Neuronal stem cell (in vitro differentiated cells): ENCODE measurements around the gene SYS1.

Experiments used
- DNase-seq: peaks from one replicate; pipeline ENCODE4 v3.0.0-alpha.2; 2013; ENCODE audit warnings: low spot score
- H2AFZ ChIP-seq: one replicate; pipeline ENCODE4 v1.6.1; 2013; ENCODE audit warnings: mild to moderate bottlenecking, low read length, inconsistent platforms
- H2AK5ac ChIP-seq: 2 replicates; pipeline ENCODE4 v1.6.1; 2013; ENCODE audit warnings: low read depth, mild to moderate bottlenecking, inconsistent platforms, low read length, moderate library complexity, mixed read lengths
- H2BK120ac ChIP-seq: 2 replicates; pipeline ENCODE4 v1.6.1; 2013; ENCODE audit warnings: low read depth, mild to moderate bottlenecking, inconsistent platforms, low read length, moderate library complexity, mixed read lengths
- H2BK12ac ChIP-seq: one replicate; pipeline ENCODE4 v1.6.1; 2013; ENCODE audit warnings: low read length, inconsistent platforms
- H2BK15ac ChIP-seq: 2 replicates; pipeline ENCODE4 v1.6.1; 2013; ENCODE audit warnings: mild to moderate bottlenecking, low read length, inconsistent platforms, mixed read lengths
- H2BK5ac ChIP-seq: one replicate; pipeline ENCODE4 v1.6.1; 2013; ENCODE audit warnings: inconsistent platforms, mild to moderate bottlenecking, low read length, moderate library complexity
- H3K14ac ChIP-seq: one replicate; pipeline ENCODE4 v1.6.1; 2013; ENCODE audit warnings: low read length, inconsistent platforms
- H3K18ac ChIP-seq: 2 replicates; pipeline ENCODE4 v1.6.1; 2013; ENCODE audit warnings: low read length, inconsistent platforms
- H3K23ac ChIP-seq: 2 replicates; pipeline ENCODE4 v1.6.1; 2013; ENCODE audit warnings: low read depth, mild to moderate bottlenecking, mixed read lengths, low read length, inconsistent platforms; ENCODE audit not compliant: poor library complexity
- H3K27ac ChIP-seq: replicated peaks from 3 replicates; pipeline ENCODE4 v1.5.1; 2013; ENCODE audit warnings: low read length, inconsistent platforms
- H3K27me3 ChIP-seq, 3 experiments: 2 replicates each; pipeline ENCODE4 v1.6.1; 2013; ENCODE audit warnings: low read length in 3 of 3, mild to moderate bottlenecking in 2 of 3, inconsistent platforms in 1 of 3, low read depth in 1 of 3, mixed read lengths in 1 of 3, moderate library complexity in 1 of 3; ENCODE audit not compliant: control insufficient read depth in 3 of 3, insufficient read depth in 3 of 3
- H3K36me3 ChIP-seq, 2 donors: replicated peaks in 1 of 2; 2 replicates each; pipeline ENCODE4 v1.6.1; 2013; ENCODE audit warnings: low read length in 2 of 2; ENCODE audit not compliant: control insufficient read depth in 2 of 2, insufficient read depth in 2 of 2
- H3K4ac ChIP-seq: 2 replicates; pipeline ENCODE4 v1.6.1; 2013; ENCODE audit warnings: inconsistent platforms, mild to moderate bottlenecking, low read length, moderate library complexity
- H3K4me1 ChIP-seq, 2 donors: 1 replicate in 1 of 2; 2 replicates in 1 of 2; pipeline ENCODE4 v1.6.1; 2013; ENCODE audit warnings: low read length in 2 of 2, low read depth in 1 of 2; ENCODE audit not compliant: control insufficient read depth in 2 of 2, insufficient read depth in 1 of 2
- H3K4me2 ChIP-seq: one replicate; pipeline ENCODE4 v1.6.1; 2013; ENCODE audit warnings: mild to moderate bottlenecking, low read length, inconsistent platforms; ENCODE audit not compliant: insufficient read depth, poor library complexity, severe bottlenecking
- H3K4me3 ChIP-seq, 2 donors: 2 replicates each; pipeline ENCODE4 v1.5.1; 2013; ENCODE audit warnings: low read length in 2 of 2, mild to moderate bottlenecking in 2 of 2, inconsistent platforms in 1 of 2, moderate library complexity in 1 of 2
- H3K79me1 ChIP-seq: one replicate; pipeline ENCODE4 v1.6.1; 2013; ENCODE audit warnings: low read depth, mild to moderate bottlenecking, inconsistent platforms, low read length, moderate library complexity
- H3K9ac ChIP-seq: one replicate; pipeline ENCODE4 v1.6.1; 2013; ENCODE audit warnings: mild to moderate bottlenecking, low read depth, low read length, inconsistent platforms; ENCODE audit not compliant: poor library complexity
- H3K9me3 ChIP-seq, 2 donors: replicated peaks in 1 of 2; 2 replicates each; pipeline versions ENCODE3 to v1.6.1; 2013; ENCODE audit warnings: low read length in 2 of 2, mild to moderate bottlenecking in 2 of 2, inconsistent platforms in 1 of 2, low read depth in 1 of 2, mixed read lengths in 1 of 2, moderate library complexity in 1 of 2; ENCODE audit not compliant: control insufficient read depth in 2 of 2, insufficient read depth in 1 of 2
- H4K8ac ChIP-seq: one replicate; pipeline ENCODE4 v1.6.1; 2013; ENCODE audit warnings: low read depth, mild to moderate bottlenecking, inconsistent platforms, low read length, moderate library complexity
- H4K91ac ChIP-seq: one replicate; pipeline ENCODE4 v1.6.1; 2013; ENCODE audit warnings: low read length, low read depth, mild to moderate bottlenecking, inconsistent platforms; ENCODE audit not compliant: poor library complexity
- WGBS, 2 donors: extraction: QIAGEN DNeasy Blood & Tissue Kit; methylation state at CpG; one replicate each; pipeline ENCODE4 v1.1.7; 2013; ENCODE audit warnings: missing lambda C conversion rate in 2 of 2, mixed read lengths in 1 of 2; ENCODE audit not compliant: insufficient read length in 2 of 2, insufficient replicate concordance in 1 of 2; ENCODE audit errors: extremely low coverage in 2 of 2; 5-methylcytosine and 5-hydroxymethylcytosine counted together

The SYS1 gene

DNA sequence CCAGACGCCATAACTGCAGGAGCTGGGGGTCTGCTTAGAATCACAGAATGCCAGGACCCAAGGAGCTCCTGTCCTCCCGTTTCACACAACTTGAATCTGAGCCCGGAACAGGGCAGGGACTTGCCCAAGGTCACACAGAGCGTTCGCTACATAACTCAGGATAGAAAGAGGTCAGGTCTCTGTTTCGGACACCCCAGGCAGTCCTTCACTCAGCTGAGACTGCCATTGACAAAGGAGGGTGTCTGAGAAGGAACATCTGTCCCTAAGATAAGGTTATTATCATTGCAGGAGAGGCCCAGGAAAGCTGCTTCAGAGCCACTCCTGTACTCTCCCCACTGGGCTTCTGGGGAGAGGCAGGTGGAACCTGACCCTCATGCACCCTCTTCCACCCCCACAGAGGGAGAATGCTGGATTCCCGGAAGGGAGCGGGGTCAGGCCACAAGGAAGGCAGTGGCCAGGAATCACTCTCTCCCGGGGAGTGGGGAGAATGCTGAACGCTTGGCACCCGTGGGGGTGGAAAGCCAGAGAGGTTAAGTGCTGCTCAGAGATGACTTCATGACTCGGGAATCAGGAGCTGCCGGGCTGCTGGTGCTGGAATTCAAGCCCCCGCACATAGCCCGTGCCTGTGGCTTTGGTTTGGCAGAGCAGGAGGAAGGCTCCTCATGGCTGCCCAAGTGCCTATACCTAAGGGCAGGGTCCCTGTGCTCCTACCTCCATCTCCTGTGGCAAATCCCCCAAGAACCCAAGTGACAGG, 25.4 kb upstream of the SYS1 start:
- DNase-seq = no peak
- no peak overlapping the region for H3K4me2 ChIP-seq
- peak overlapping the region; percentile 20 for H2AFZ ChIP-seq
- no peaks in the 10 kb centered on the region for H3K36me3 ChIP-seq
- H4K91ac ChIP-seq = no peak overlapping the region
- no peaks in the 10 kb centered on the region for H3K27me3 ChIP-seq
- no peak overlapping the region for H3K18ac ChIP-seq
- H2BK15ac ChIP-seq = no peak overlapping the region
- no peak overlapping the region for H3K4ac ChIP-seq
- no peak overlapping the region for H3K27ac ChIP-seq
- H2AK5ac ChIP-seq = no peak overlapping the region
- H2BK12ac ChIP-seq = no peak overlapping the region
- H2BK120ac ChIP-seq = no peak overlapping the region
- H3K4me3 ChIP-seq = no peak overlapping the region
- no CpG with 5 or more reads among the region's 15 CpGs for WGBS, 2 donors
- H4K8ac ChIP-seq = no peak overlapping the region
- peak overlapping the region; percentile 66 for H3K23ac ChIP-seq
- peaks cover 29 to 33% of the 10 kb centered on the region in 2 donors for H3K4me1 ChIP-seq
- H3K9ac ChIP-seq = no peak overlapping the region
- H3K14ac ChIP-seq = peak overlapping the region; percentile 26
- no peak overlapping the region for H2BK5ac ChIP-seq
- H3K79me1 ChIP-seq = no peaks in the 10 kb centered on the region
- no peaks in the 10 kb centered on the region for H3K9me3 ChIP-seq

DNA sequence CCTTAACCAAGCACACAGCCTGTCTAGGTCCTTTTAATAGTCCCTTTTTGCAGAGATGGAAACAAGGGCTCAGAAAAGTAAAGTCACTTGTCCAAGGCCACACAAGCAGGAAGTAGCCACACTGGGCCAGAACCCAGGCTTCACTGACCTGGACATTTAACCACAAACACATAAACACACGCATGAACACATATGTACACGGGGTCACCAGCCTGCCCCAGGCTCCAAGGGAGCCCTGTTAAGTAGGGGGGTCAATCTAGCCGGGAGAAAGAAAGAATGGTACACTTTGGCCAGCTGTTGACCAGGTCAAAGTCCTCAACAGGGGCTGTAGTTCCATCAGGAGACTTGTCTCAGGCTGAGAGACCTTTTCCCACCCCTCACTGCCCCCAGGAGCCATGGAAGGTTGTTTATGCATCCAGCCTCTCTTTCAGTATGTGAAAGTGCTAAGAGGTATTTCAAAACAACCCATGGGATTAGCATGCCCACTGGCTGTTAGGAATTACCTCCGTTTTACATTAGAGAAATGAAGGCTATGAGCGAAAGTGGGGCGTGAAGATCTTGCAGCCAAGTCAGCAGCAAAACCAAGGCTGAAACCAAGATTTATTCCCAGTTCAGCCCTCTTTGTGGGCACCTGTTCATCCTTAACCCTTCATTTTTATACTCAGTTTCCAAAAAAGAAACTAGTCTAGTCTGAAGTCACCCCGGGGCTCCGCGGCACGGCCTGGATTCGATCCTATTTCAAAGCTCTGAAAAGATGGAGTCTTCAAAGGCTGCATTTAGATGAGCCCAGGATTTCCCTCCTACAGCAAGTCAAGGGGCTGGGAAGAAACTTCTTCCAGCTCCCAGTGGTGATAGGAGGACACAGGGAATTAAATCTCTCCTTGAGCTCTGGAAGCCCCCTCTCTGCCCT, 24.6 kb upstream of the SYS1 start:
- Histone ChIP-seq H3K9me3 (no peaks in the 10 kb centered on the region), H3K27ac (no peak overlapping the region), H3K4me1 (peaks cover 37 to 41% of the 10 kb centered on the region in 2 donors), H2BK12ac (no peak overlapping the region), H3K4me2 (no peak overlapping the region), H2AK5ac (no peak overlapping the region), H2AFZ (peak overlapping the region; percentile 20), H2BK5ac (no peak overlapping the region), H2BK15ac (no peak overlapping the region), H3K27me3 (no peaks in the 10 kb centered on the region), H3K4me3 (no peak overlapping the region), H2BK120ac (no peak overlapping the region), H3K4ac (no peak overlapping the region), H4K91ac (no peak overlapping the region), H3K14ac (no peak overlapping the region), H3K23ac (no peak overlapping the region), H4K8ac (no peak overlapping the region), H3K36me3 (no peaks in the 10 kb centered on the region), H3K9ac (no peak overlapping the region), H3K18ac (no peak overlapping the region), H3K79me1 (no peaks in the 10 kb centered on the region)
- no peak for DNase-seq
- WGBS, 2 donors = no CpG with 5 or more reads among the region's 11 CpGs

DNA sequence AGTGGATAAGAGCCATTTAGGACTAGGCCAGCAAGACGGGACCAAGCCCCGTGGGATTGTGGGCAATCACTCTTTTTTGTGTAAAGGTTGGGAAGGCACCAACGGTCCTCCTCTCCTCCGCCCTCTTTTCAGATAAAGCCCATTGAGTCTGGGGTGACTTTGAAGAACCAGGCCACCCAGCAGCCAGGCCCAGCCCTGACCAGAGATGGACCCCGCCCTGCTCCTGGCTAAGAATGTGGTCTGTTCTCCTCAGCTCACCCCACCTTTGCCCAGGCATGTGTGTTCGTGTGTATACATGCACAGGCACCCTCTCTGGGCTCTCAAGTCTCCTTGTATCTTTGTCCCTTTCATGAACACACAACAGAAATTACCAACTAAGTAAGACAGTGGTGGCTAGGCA, 23.9 kb upstream of the SYS1 start:
- DNase-seq = no peak
- no peak overlapping the region for H3K14ac ChIP-seq
- no peak overlapping the region for H2BK5ac ChIP-seq
- no peaks in the 10 kb centered on the region for H3K27me3 ChIP-seq
- no peak overlapping the region for H4K8ac ChIP-seq
- H3K4me1 ChIP-seq = peaks cover 41% of the 10 kb centered on the region in 2 donors
- no peak overlapping the region for H3K18ac ChIP-seq
- WGBS, 2 donors = no CpG with 5 or more reads among the region's 6 CpGs
- no peaks in the 10 kb centered on the region for H3K79me1 ChIP-seq
- H2BK120ac ChIP-seq = no peak overlapping the region
- no peak overlapping the region for H2AFZ ChIP-seq
- H3K4me3 ChIP-seq = no peak overlapping the region
- no peak overlapping the region for H3K23ac ChIP-seq
- no peak overlapping the region for H4K91ac ChIP-seq
- H3K36me3 ChIP-seq = no peaks in the 10 kb centered on the region
- H3K4me2 ChIP-seq = no peak overlapping the region
- peak overlapping the region; percentile 6 for H2AK5ac ChIP-seq
- no peaks in the 10 kb centered on the region for H3K9me3 ChIP-seq
- peak overlapping the region; percentile 67 for H3K9ac ChIP-seq
- H3K4ac ChIP-seq = no peak overlapping the region
- no peak overlapping the region for H2BK12ac ChIP-seq
- no peak overlapping the region for H3K27ac ChIP-seq
- H2BK15ac ChIP-seq = no peak overlapping the region

DNA sequence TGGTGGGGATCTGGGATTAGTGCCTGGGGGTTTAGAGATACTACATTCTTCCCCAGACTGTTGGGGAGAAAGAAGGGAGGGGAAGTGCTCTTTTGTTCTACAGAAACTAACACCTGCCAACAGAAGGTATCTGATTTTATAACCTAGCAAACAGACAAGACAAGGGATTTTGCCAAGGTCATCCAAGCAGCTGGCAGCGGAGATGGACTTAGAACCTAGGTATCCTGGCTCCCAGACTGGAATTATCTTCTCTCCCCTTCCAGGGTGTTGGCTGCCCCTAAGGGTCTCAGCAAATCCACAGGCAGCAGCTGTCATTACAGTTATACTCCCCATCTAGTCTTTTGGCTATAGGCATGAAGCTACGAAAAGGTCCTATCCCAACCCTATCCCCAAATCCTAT, 23.2 kb upstream of the SYS1 start:
- peaks cover 41 to 43% of the 10 kb centered on the region in 2 donors for H3K4me1 ChIP-seq
- peaks cover 0 to 4% (median 0%) of the 10 kb centered on the region in 3 experiments for H3K27me3 ChIP-seq
- DNase-seq = no peak

More for the DNA sequence above, 23.2 kb upstream of the SYS1 start:
- no peaks in the 10 kb centered on the region for H3K9me3 ChIP-seq
- H4K91ac ChIP-seq = no peak overlapping the region
- no peak overlapping the region for H3K18ac ChIP-seq
- H3K4me2 ChIP-seq = no peak overlapping the region
- H2BK5ac ChIP-seq = no peak overlapping the region
- H3K4me3 ChIP-seq = no peak overlapping the region
- H3K27ac ChIP-seq = no peak overlapping the region
- no peak overlapping the region for H2BK120ac ChIP-seq
- no CpG with 5 or more reads among the region's 2 CpGs for WGBS, 2 donors
- no peak overlapping the region for H2AK5ac ChIP-seq
- H3K4ac ChIP-seq = no peak overlapping the region
- no peak overlapping the region for H3K14ac ChIP-seq
- H2AFZ ChIP-seq = no peak overlapping the region
- no peak overlapping the region for H2BK12ac ChIP-seq
- H4K8ac ChIP-seq = no peak overlapping the region
- no peak overlapping the region for H3K23ac ChIP-seq
- H3K36me3 ChIP-seq = no peaks in the 10 kb centered on the region
- no peaks in the 10 kb centered on the region for H3K79me1 ChIP-seq
- no peak overlapping the region for H2BK15ac ChIP-seq
- no peak overlapping the region for H3K9ac ChIP-seq
